ENCODE data around the gene STOML1. TPM values are rescaled to one million over a fixed set of nuclear protein-coding genes. Genes with fewer than 3 reads are reported as not detected.

Gene STOML1
- total and polyA plus RNA-seq, 10 of the 15 experiments (the other 5 are each of a cell fraction or from before 2014, with no cell fraction given) = 0.14 to 13.6 (median 8.3) TPM

- TF ChIP-seq REST (IDR thresholded peaks at IDR 0.05; ENCODE audit: low read depth, low read length) = no peak
These were observed 42.2 kb upstream of the STOML1 start (continued) for GRCh38 chr15:74034206-74034755.

DNA sequence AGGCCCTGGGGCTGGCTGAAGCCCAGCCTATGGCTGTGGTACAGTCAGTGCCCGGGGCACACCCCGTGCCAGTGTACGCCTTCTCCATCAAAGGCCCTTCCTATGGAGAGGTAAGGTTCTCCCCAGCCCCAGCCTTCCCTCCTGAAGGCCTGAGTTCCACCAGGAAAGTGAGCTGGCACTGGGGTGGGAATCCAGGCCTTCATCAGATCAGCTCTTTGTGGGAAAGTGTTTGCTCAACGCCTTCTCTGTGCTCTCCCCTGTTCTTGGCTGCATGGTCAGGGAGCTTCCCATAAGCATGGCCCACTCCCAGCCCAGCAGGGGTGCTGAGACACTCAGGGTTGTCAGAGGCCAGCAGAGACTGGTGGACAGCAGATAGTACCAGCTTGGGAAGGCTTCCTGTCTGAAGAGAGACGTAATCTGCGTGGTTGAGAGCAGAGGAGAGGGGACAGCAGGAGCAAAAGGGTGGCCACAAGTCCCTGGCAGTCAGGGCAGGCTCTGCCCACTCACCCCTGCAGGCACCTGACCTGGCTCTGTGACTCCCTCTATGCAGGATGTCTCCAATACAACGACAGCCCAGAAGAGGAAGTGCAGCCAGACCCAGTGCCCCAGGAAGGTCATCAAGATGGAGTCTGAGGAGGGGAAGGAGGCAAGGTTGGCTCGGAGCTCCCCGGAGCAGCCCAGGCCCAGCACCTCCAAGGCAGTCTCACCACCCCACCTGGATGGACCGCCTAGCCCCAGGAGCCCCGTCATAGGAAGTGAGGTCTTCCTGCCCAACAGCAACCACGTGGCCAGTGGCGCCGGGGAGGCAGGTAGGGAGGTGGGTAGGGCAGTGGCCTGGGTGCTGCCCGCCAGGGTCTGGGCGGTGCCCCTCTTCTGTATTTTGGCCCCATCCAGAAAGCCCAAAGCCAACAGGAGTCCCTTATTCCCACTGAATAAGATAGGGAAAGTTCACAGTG, 40.8 kb upstream of the STOML1 start:
- ATAC-seq (no peak), DNase-seq (ENCODE audit: low read depth, low spot score) (no peak), FAIRE-seq (no peak)
- POLR2A ChIA-PET = no interaction called here
- RAD21 ChIA-PET (ENCODE audit: unreplicated experiment) = no interaction called here
- no peaks in the 10 kb centered on the region for H3K9me3 ChIP-seq (replicated peaks; ENCODE audit: control insufficient read depth, insufficient read depth, low read length)
- in situ Hi-C loops (cut with MboI) = no loop called here
- no peaks in the 10 kb centered on the region for H3K27me3 ChIP-seq (replicated peaks in 1 of 2; ENCODE audit: control insufficient read depth in 2 of 2, insufficient read depth in 2 of 2, low read length in 1 of 2)
- intact Hi-C loops (cut with micrococcal nuclease; ENCODE audit: unreplicated experiment) = no loop called here
- H4K20me1 ChIP-seq (ENCODE audit: control insufficient read depth, insufficient read depth) = no peaks in the 10 kb centered on the region; the same call in 1 of the 2 replicates
- H3K36me3 ChIP-seq (ENCODE audit: control insufficient read depth in 2 of 2, insufficient read depth in 2 of 2, low read length in 1 of 2) = peaks cover 34 to 42% of the 10 kb centered on the region in 2 experiments
- SMC1A ChIA-PET (ENCODE audit: uncharacterized antibody, unreplicated experiment) = no interaction called here
- no peaks in the 10 kb centered on the region for H3K79me2 ChIP-seq (ENCODE audit: control insufficient read depth, insufficient read depth, low read length)
- WGBS (ENCODE audit: insufficient coverage, insufficient replicate concordance, low lambda C conversion rate, missing lambda C conversion rate) = 87% methylated on average over 16 of the region's 16 CpGs
- H3K4me3 ChIP-seq = no peak overlapping the region
- H3K4me1 ChIP-seq (ENCODE audit: control insufficient read depth, insufficient read depth, low read length) = no peaks in the 10 kb centered on the region
- no peak overlapping the region for H2AFZ ChIP-seq (ENCODE audit: control insufficient read depth, low read depth, low read length)
- H3K4me2 ChIP-seq (ENCODE audit: control insufficient read depth, insufficient read depth) = no peak overlapping the region
- H3K27ac ChIP-seq (ENCODE audit: control insufficient read depth, insufficient read depth) = no peak overlapping the region
- CTCF ChIA-PET = interaction anchor here (2.2 kb wide), 1 partner anchor 15 kb away, joined by 9 read pairs; no protein-coding TSS in a partner anchor
- TF ChIP-seq POLR2A (IDR thresholded peaks at IDR 0.05; ENCODE audit: low read depth, low read length) (peak; percentile 26; the same call in 1 of the 2 replicates), MAX (IDR thresholded peaks at IDR 0.05; ENCODE audit: low read depth, low read length) (no peak)
- no peak overlapping the region for H3K9ac ChIP-seq (ENCODE audit: control insufficient read depth, insufficient read depth, low read length)
- no TSS peak for BruUV-seq (replicated peaks)
